HG02642 (cell line): ENCODE results near the gene FAM53B.

ENCODE experiments used
- ATAC-seq: cut with Tn5 transposase; IDR thresholded peaks from one replicate; pipeline ENCODE4 v1.9.1; 2021; ENCODE audit warnings: mild to moderate bottlenecking; ENCODE audit not compliant: unreplicated experiment, poor library complexity

Gene FAM53B

GRCh38 chr10:124652701-124653100 is 91.5 kb downstream of the FAM53B start:
- ATAC-seq, result no peak

GRCh38 chr10:124652200-124652599 is 92.0 kb downstream of the FAM53B start:
- no peak for ATAC-seq

- no peak for ATAC-seq
These were observed 92.7 kb downstream of the FAM53B start for GRCh38 chr10:124651402-124651891.

- no peak for ATAC-seq
These were observed 93.3 kb downstream of the FAM53B start for GRCh38 chr10:124650820-124651401.

- no peak for ATAC-seq
These were observed 93.9 kb downstream of the FAM53B start for GRCh38 chr10:124650263-124650662.

GRCh38 chr10:124649214-124649613 is 95.0 kb downstream of the FAM53B start:
- ATAC-seq, result no peak

- ATAC-seq, result no peak
These were observed 95.4 kb downstream of the FAM53B start for GRCh38 chr10:124648738-124649137.

- ATAC-seq, result no peak
These were observed 96.1 kb downstream of the FAM53B start for GRCh38 chr10:124648131-124648475.

- ATAC-seq, result no peak
These were observed 96.6 kb downstream of the FAM53B start for GRCh38 chr10:124647421-124648130.

- ATAC-seq, result no peak
These were observed 97.5 kb downstream of the FAM53B start for GRCh38 chr10:124646483-124647352.

GRCh38 chr10:124645467-124646095 is 98.6 kb downstream of the FAM53B start:
- no peak for ATAC-seq

- no peak for ATAC-seq
These were observed 99.3 kb downstream of the FAM53B start for GRCh38 chr10:124644771-124645415.

GRCh38 chr10:124644236-124644635 is 99.9 kb downstream of the FAM53B start:
- no peak for ATAC-seq

- ATAC-seq, result no peak
These were observed 100.7 kb downstream of the FAM53B start for GRCh38 chr10:124643330-124644009.

GRCh38 chr10:124642088-124642710 is 102.0 kb downstream of the FAM53B start:
- no peak for ATAC-seq

- ATAC-seq, result peak; percentile 51
These were observed 102.7 kb downstream of the FAM53B start for GRCh38 chr10:124641282-124642087.

GRCh38 chr10:124640538-124641231 is 103.5 kb downstream of the FAM53B start:
- peak; percentile 45 for ATAC-seq

GRCh38 chr10:124640056-124640455 is 104.1 kb downstream of the FAM53B start:
- ATAC-seq, result no peak
